Mesodermal cell (in vitro differentiated cells): ENCODE results near the gene CPED1.

Experiments
- H3K27ac ChIP-seq: 2 replicates; pipeline ENCODE4 v1.7.0; 2013; ENCODE audit warnings: mild to moderate bottlenecking, low read depth, low read length, moderate library complexity; ENCODE audit not compliant: severe bottlenecking
- H3K36me3 ChIP-seq: 2 replicates; pipeline ENCODE4 v1.7.1; 2013; ENCODE audit warnings: mild to moderate bottlenecking, low read length, moderate library complexity; ENCODE audit not compliant: control insufficient read depth, insufficient read depth
- H3K4me1 ChIP-seq: one replicate; pipeline ENCODE4 v1.7.1; 2013; ENCODE audit warnings: mild to moderate bottlenecking, low read length; ENCODE audit not compliant: insufficient read depth, control insufficient read depth, poor library complexity, severe bottlenecking
- H3K4me3 ChIP-seq: 2 replicates; pipeline ENCODE4 v1.7.0; 2013; ENCODE audit warnings: low read length, control low read depth, mild to moderate bottlenecking; ENCODE audit not compliant: insufficient read depth, poor library complexity, severe bottlenecking; ENCODE audit errors: extremely low read depth
- H3K9me3 ChIP-seq: 2 replicates; pipeline ENCODE4 v1.7.1; 2013; ENCODE audit warnings: mild to moderate bottlenecking, low read length, moderate library complexity; ENCODE audit not compliant: control insufficient read depth
- WGBS, 2 experiments: methylation state at CpG; one replicate each; pipeline ENCODE4 v1.1.5; 2013; ENCODE audit warnings: missing lambda C conversion rate in 2 of 2; ENCODE audit not compliant: insufficient coverage in 2 of 2; 5-methylcytosine and 5-hydroxymethylcytosine counted together

CPED1 gene

GRCh38 chr7:121273467-121274167 is 285.1 kb downstream of the CPED1 start:
- Histone ChIP-seq H3K4me1 (no peaks in the 10 kb centered on the region), H3K4me3 (no peak overlapping the region), H3K27ac (no peak overlapping the region), H3K36me3 (no peaks in the 10 kb centered on the region), H3K9me3 (no peaks in the 10 kb centered on the region)
- WGBS, 2 experiments = 82 to 100% methylated on average over 1 to 2 of the region's 2 CpGs

- WGBS, 2 experiments = 100% methylated on average over 1 of the region's 2 CpGs
- Histone ChIP-seq H3K4me3 (no peak overlapping the region), H3K4me1 (peaks cover 7% of the 10 kb centered on the region), H3K27ac (no peak overlapping the region), H3K9me3 (no peaks in the 10 kb centered on the region), H3K36me3 (no peaks in the 10 kb centered on the region)
These were observed 286.0 kb downstream of the CPED1 start for GRCh38 chr7:121274467-121274866.

- WGBS, 2 experiments = 100% methylated on average over 1 to 2 of the region's 3 CpGs
These were observed 286.7 kb downstream of the CPED1 start for GRCh38 chr7:121275204-121275603.

GRCh38 chr7:121276313-121276712 is 287.8 kb downstream of the CPED1 start:
- WGBS, 2 experiments = 73 to 89% methylated on average over 2 of the region's 3 CpGs
- Histone ChIP-seq H3K4me3 (no peak overlapping the region), H3K27ac (no peak overlapping the region), H3K4me1 (peaks cover 9% of the 10 kb centered on the region), H3K36me3 (no peaks in the 10 kb centered on the region), H3K9me3 (no peaks in the 10 kb centered on the region)

More at GRCh38 chr7:121275204-121275603, 286.7 kb downstream of the CPED1 start:
- H3K36me3 ChIP-seq = no peaks in the 10 kb centered on the region
- H3K9me3 ChIP-seq = no peaks in the 10 kb centered on the region
- H3K4me3 ChIP-seq = no peak overlapping the region
- H3K4me1 ChIP-seq = peaks cover 9% of the 10 kb centered on the region
- H3K27ac ChIP-seq = no peak overlapping the region

GRCh38 chr7:121278120-121279021 is 289.9 kb downstream of the CPED1 start:
- 67 to 71% methylated on average over 1 to 2 of the region's 2 CpGs for WGBS, 2 experiments
- Histone ChIP-seq H3K9me3 (no peaks in the 10 kb centered on the region), H3K4me3 (no peak overlapping the region), H3K36me3 (no peaks in the 10 kb centered on the region), H3K27ac (no peak overlapping the region), H3K4me1 (peaks cover 9% of the 10 kb centered on the region)

GRCh38 chr7:121279060-121279620 is 290.6 kb downstream of the CPED1 start:
- no peaks in the 10 kb centered on the region for H3K9me3 ChIP-seq
- WGBS, 2 experiments = 67 to 100% methylated on average over 1 of the region's 2 CpGs
- no peaks in the 10 kb centered on the region for H3K36me3 ChIP-seq
- no peak overlapping the region for H3K4me3 ChIP-seq
- H3K27ac ChIP-seq = no peak overlapping the region
- H3K4me1 ChIP-seq = peaks cover 9% of the 10 kb centered on the region

GRCh38 chr7:121279822-121280221 is 291.3 kb downstream of the CPED1 start:
- H3K27ac ChIP-seq = no peak overlapping the region

GRCh38 chr7:121280656-121281055 is 292.1 kb downstream of the CPED1 start:
- Histone ChIP-seq H3K4me1 (peaks cover 9% of the 10 kb centered on the region), H3K36me3 (no peaks in the 10 kb centered on the region), H3K27ac (no peak overlapping the region), H3K9me3 (peaks cover 6% of the 10 kb centered on the region), H3K4me3 (no peak overlapping the region)
- WGBS, 2 experiments = 100% methylated on average over 1 of the region's 1 CpG; no CpG with 5 or more reads in 1 of the 2 experiments

More at GRCh38 chr7:121279822-121280221, 291.3 kb downstream of the CPED1 start:
- peaks cover 9% of the 10 kb centered on the region for H3K4me1 ChIP-seq
- 90% methylated on average over 2 of the region's 4 CpGs; no CpG with 5 or more reads in 1 of the 2 experiments for WGBS, 2 experiments
- H3K9me3 ChIP-seq = peaks cover 3% of the 10 kb centered on the region
- H3K36me3 ChIP-seq = no peaks in the 10 kb centered on the region
- H3K4me3 ChIP-seq = no peak overlapping the region

- H3K27ac ChIP-seq = no peak overlapping the region
- peaks cover 9% of the 10 kb centered on the region for H3K4me1 ChIP-seq
- peaks cover 6% of the 10 kb centered on the region for H3K9me3 ChIP-seq
- no peaks in the 10 kb centered on the region for H3K36me3 ChIP-seq
- WGBS, 2 experiments = 96 to 100% methylated on average over 1 to 2 of the region's 3 CpGs
- no peak overlapping the region for H3K4me3 ChIP-seq
These were observed 293.6 kb downstream of the CPED1 start for GRCh38 chr7:121282129-121282528.

GRCh38 chr7:121285066-121285667 is 296.7 kb downstream of the CPED1 start:
- Histone ChIP-seq H3K36me3 (no peaks in the 10 kb centered on the region), H3K27ac (no peak overlapping the region), H3K4me3 (no peak overlapping the region), H3K4me1 (no peaks in the 10 kb centered on the region), H3K9me3 (peaks cover 6% of the 10 kb centered on the region)
- 100% methylated on average over 1 of the region's 1 CpG for WGBS, 2 experiments
